Vagina (tissue), 2 donors: Measurements from ENCODE around the gene ANAPC4.

ENCODE experiments used
- POLR2A ChIP-seq, 2 donors: fragments of 450-650 bp; IDR thresholded peaks; one replicate each; pipeline ENCODE4 v1.6.1; 2017; ENCODE audit warnings: antibody characterized with exemption in 2 of 2, mild to moderate bottlenecking in 2 of 2, moderate library complexity in 2 of 2
- POLR2AphosphoS5 ChIP-seq, 2 donors: sonication (generic); formaldehyde crosslinking; IDR thresholded peaks; one replicate each; pipeline ENCODE4 v1.9.0; 2017; ENCODE audit warnings: antibody characterized with exemption in 2 of 2, mild to moderate bottlenecking in 2 of 2, low read depth in 1 of 2; ENCODE audit not compliant: insufficient read depth in 1 of 2
- TF ChIP-seq, protein P1 (sequence below), 3 experiments: fragments of 450-650 bp in 2 of 3; fragments of 200-600 bp in 1 of 3; sonication (generic) in 1 of 3; IDR thresholded peaks; one replicate each; pipeline ENCODE4 v1.5.1; 2017 to 2019; ENCODE audit warnings: antibody characterized with exemption in 3 of 3, mild to moderate bottlenecking in 2 of 3, moderate library complexity in 2 of 3

DNA sequence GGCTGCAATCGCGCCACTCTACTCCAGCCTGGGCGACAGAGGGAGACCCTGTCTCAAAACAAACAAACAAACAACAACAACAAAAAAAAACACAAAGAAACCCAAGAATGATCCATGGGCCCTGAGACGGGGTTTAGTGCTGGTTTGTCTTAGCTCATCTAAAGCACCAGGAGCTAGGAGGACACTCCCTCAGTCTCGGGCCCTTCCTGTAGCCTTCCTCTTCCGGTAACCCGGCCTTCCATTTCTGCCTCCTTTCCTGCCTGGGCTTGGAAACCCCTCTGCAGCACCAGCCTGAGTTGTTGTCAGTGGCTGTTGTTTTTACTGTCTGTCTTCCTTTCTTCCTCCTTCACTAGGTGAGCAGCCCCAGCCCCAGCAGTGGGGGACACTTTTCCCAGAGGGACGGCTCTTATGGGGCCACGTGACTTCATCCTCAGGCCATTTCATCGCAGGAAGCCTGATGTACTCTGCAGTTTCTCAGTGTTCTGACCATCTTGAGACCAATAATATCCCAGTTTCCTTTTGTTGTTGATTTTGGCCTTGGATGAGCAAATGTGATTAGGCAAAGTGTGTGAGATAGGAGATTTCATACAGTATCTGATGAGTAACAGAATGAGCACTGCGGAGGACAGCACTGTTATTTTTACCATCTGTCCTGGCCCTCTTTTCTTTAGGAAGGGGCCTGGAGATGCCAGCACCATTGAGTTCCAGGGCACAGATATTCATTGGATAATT, 90.1 kb downstream of the ANAPC4 start:
- no peak for TF ChIP-seq POLR2AphosphoS5 (IDR thresholded peaks at IDR 0.05; ENCODE audit: insufficient read depth in 1 of 2, low read depth in 1 of 2)
- TF ChIP-seq, protein P1, sequence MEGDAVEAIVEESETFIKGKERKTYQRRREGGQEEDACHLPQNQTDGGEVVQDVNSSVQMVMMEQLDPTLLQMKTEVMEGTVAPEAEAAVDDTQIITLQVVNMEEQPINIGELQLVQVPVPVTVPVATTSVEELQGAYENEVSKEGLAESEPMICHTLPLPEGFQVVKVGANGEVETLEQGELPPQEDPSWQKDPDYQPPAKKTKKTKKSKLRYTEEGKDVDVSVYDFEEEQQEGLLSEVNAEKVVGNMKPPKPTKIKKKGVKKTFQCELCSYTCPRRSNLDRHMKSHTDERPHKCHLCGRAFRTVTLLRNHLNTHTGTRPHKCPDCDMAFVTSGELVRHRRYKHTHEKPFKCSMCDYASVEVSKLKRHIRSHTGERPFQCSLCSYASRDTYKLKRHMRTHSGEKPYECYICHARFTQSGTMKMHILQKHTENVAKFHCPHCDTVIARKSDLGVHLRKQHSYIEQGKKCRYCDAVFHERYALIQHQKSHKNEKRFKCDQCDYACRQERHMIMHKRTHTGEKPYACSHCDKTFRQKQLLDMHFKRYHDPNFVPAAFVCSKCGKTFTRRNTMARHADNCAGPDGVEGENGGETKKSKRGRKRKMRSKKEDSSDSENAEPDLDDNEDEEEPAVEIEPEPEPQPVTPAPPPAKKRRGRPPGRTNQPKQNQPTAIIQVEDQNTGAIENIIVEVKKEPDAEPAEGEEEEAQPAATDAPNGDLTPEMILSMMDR (IDR thresholded peaks at IDR 0.05): no peak
- TF ChIP-seq POLR2A (IDR thresholded peaks at IDR 0.05): no peak
